ENCODE data around the gene PSMD6. TPM values are rescaled to one million over a fixed set of nuclear protein-coding genes. Genes with fewer than 3 reads are reported as not detected.

PSMD6 gene
- total and polyA plus RNA-seq, 10 of the 15 experiments (the other 5 are each of a cell fraction or from before 2014, with no cell fraction given) = 68.7 to 199 (median 106) TPM

GRCh38 chr3:64064804-64065203, 41.5 kb upstream of the PSMD6 start:
- intact Hi-C loops (cut with micrococcal nuclease; ENCODE audit: unreplicated experiment) = no loop called here
- peak in 1 of 2 experiments; percentile 82; a peak in 2 of 4 replicates for TF ChIP-seq ETV6 (conservative IDR thresholded peaks at IDR 0.05 in 1 of 2, IDR thresholded peaks at IDR 0.05 in 1 of 2; ENCODE audit: borderline replicate concordance in 1 of 2, low read depth in 1 of 2)
- TF ChIP-seq SREBF1 (IDR thresholded peaks at IDR 0.05; ENCODE audit: low read length) = no peak
- DNase-seq (ENCODE audit: low read depth, low spot score) = no peak
- Histone ChIP-seq H3K36me3 (ENCODE audit: control insufficient read depth in 2 of 2, insufficient read depth in 2 of 2, low read length in 1 of 2) (no peaks in the 10 kb centered on the region), H3K9ac (ENCODE audit: control insufficient read depth, insufficient read depth, low read length) (no peak overlapping the region), H3K4me3 (no peak overlapping the region), H3K27me3 (replicated peaks in 1 of 2; ENCODE audit: control insufficient read depth in 2 of 2, insufficient read depth in 2 of 2, low read length in 1 of 2) (no peaks in the 10 kb centered on the region; a peak in 1 of 4 replicates), H3K4me2 (ENCODE audit: control insufficient read depth, insufficient read depth) (no peak overlapping the region), H3K27ac (ENCODE audit: control insufficient read depth, insufficient read depth) (no peak overlapping the region), H4K20me1 (ENCODE audit: control insufficient read depth, insufficient read depth) (no peaks in the 10 kb centered on the region), H3K79me2 (ENCODE audit: control insufficient read depth, insufficient read depth, low read length) (no peaks in the 10 kb centered on the region), H3K9me3 (replicated peaks; ENCODE audit: control insufficient read depth, insufficient read depth, low read length) (no peaks in the 10 kb centered on the region), H2AFZ (ENCODE audit: control insufficient read depth, low read depth, low read length) (no peak overlapping the region), H3K4me1 (ENCODE audit: control insufficient read depth, insufficient read depth, low read length) (no peaks in the 10 kb centered on the region)
- WGBS (ENCODE audit: insufficient coverage, insufficient replicate concordance, low lambda C conversion rate, missing lambda C conversion rate) = 28% methylated on average over 2 of the region's 2 CpGs
- ChIA-PET RAD21 (ENCODE audit: unreplicated experiment) (no interaction called here), CTCF (no interaction called here), SMC1A (ENCODE audit: uncharacterized antibody, unreplicated experiment) (no interaction called here), POLR2A (no interaction called here)
- in situ Hi-C loops (cut with MboI) = no loop called here
- BruUV-seq (replicated peaks) = no TSS peak
- FAIRE-seq = no peak
- no peak for ATAC-seq

DNA sequence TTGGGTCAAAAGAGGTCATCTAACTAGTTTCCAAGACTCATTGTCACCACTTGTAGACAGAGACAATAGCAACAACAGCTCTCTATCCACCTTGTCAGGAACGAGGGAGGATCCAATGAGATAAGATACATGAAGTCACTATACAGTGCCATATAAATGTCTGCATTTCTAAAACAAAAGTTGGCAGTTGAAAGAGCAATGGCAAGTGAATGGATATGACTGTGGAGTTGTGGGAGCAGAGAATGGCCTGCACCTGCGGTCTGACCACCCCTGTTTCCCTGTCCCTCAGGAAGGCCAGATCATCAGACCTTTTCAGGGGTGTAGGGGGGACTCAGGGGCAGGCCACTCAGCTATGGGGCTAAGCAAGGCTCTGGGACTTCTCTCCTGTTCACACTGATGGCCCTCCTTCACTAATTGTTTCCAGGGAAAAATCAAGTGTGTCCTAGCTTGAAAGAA, 40.7 kb upstream of the PSMD6 start:
- Histone ChIP-seq H3K9ac (ENCODE audit: control insufficient read depth, insufficient read depth, low read length) (no peak overlapping the region), H3K36me3 (ENCODE audit: control insufficient read depth in 2 of 2, insufficient read depth in 2 of 2, low read length in 1 of 2) (no peaks in the 10 kb centered on the region), H2AFZ (ENCODE audit: control insufficient read depth, low read depth, low read length) (no peak overlapping the region), H3K4me3 (no peak overlapping the region), H4K20me1 (ENCODE audit: control insufficient read depth, insufficient read depth) (no peaks in the 10 kb centered on the region), H3K27me3 (replicated peaks in 1 of 2; ENCODE audit: control insufficient read depth in 2 of 2, insufficient read depth in 2 of 2, low read length in 1 of 2) (no peaks in the 10 kb centered on the region; a peak in 1 of 4 replicates), H3K9me3 (replicated peaks; ENCODE audit: control insufficient read depth, insufficient read depth, low read length) (no peaks in the 10 kb centered on the region), H3K4me2 (ENCODE audit: control insufficient read depth, insufficient read depth) (no peak overlapping the region), H3K79me2 (ENCODE audit: control insufficient read depth, insufficient read depth, low read length) (no peaks in the 10 kb centered on the region), H3K4me1 (ENCODE audit: control insufficient read depth, insufficient read depth, low read length) (no peaks in the 10 kb centered on the region), H3K27ac (ENCODE audit: control insufficient read depth, insufficient read depth) (no peak overlapping the region)
- WGBS (ENCODE audit: insufficient coverage, insufficient replicate concordance, low lambda C conversion rate, missing lambda C conversion rate) = 0% methylated on average over 2 of the region's 2 CpGs
- intact Hi-C loops (cut with micrococcal nuclease; ENCODE audit: unreplicated experiment) (no loop called here), in situ Hi-C loops (cut with MboI) (no loop called here)
- ChIA-PET RAD21 (ENCODE audit: unreplicated experiment) (no interaction called here), SMC1A (ENCODE audit: uncharacterized antibody, unreplicated experiment) (no interaction called here), CTCF (no interaction called here), POLR2A (no interaction called here)
- DNase-seq (ENCODE audit: low read depth, low spot score) (no peak), FAIRE-seq (no peak), ATAC-seq (no peak)
- BruUV-seq (replicated peaks) = no TSS peak
- TF ChIP-seq MYB (IDR thresholded peaks at IDR 0.05; ENCODE audit: borderline replicate concordance, low read depth, low read length) (no peak), TARDBP (IDR thresholded peaks at IDR 0.05; ENCODE audit: borderline replicate concordance) (no peak), EED (IDR thresholded peaks at IDR 0.05; ENCODE audit: low read depth) (no peak), SUZ12 (IDR thresholded peaks at IDR 0.05; ENCODE audit: unreplicated experiment) (no peak), CREM (IDR thresholded peaks at IDR 0.05; ENCODE audit: low read depth) (no peak), NBN (IDR thresholded peaks at IDR 0.05) (no peak)
- TF ChIP-seq, protein P1, sequence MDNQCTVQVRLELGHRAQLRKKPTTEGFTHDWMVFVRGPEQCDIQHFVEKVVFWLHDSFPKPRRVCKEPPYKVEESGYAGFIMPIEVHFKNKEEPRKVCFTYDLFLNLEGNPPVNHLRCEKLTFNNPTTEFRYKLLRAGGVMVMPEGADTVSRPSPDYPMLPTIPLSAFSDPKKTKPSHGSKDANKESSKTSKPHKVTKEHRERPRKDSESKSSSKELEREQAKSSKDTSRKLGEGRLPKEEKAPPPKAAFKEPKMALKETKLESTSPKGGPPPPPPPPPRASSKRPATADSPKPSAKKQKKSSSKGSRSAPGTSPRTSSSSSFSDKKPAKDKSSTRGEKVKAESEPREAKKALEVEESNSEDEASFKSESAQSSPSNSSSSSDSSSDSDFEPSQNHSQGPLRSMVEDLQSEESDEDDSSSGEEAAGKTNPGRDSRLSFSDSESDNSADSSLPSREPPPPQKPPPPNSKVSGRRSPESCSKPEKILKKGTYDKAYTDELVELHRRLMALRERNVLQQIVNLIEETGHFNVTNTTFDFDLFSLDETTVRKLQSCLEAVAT (IDR thresholded peaks at IDR 0.05) = no peak
- TF ChIP-seq, protein P2, sequence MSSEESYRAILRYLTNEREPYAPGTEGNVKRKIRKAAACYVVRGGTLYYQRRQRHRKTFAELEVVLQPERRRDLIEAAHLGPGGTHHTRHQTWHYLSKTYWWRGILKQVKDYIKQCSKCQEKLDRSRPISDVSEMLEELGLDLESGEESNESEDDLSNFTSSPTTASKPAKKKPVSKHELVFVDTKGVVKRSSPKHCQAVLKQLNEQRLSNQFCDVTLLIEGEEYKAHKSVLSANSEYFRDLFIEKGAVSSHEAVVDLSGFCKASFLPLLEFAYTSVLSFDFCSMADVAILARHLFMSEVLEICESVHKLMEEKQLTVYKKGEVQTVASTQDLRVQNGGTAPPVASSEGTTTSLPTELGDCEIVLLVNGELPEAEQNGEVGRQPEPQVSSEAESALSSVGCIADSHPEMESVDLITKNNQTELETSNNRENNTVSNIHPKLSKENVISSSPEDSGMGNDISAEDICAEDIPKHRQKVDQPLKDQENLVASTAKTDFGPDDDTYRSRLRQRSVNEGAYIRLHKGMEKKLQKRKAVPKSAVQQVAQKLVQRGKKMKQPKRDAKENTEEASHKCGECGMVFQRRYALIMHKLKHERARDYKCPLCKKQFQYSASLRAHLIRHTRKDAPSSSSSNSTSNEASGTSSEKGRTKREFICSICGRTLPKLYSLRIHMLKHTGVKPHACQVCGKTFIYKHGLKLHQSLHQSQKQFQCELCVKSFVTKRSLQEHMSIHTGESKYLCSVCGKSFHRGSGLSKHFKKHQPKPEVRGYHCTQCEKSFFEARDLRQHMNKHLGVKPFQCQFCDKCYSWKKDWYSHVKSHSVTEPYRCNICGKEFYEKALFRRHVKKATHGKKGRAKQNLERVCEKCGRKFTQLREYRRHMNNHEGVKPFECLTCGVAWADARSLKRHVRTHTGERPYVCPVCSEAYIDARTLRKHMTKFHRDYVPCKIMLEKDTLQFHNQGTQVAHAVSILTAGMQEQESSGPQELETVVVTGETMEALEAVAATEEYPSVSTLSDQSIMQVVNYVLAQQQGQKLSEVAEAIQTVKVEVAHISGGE (CRISPR knock-in tag; IDR thresholded peaks at IDR 0.05) = no peak
- TF ChIP-seq, protein P3, sequence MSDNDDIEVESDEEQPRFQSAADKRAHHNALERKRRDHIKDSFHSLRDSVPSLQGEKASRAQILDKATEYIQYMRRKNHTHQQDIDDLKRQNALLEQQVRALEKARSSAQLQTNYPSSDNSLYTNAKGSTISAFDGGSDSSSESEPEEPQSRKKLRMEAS (IDR thresholded peaks at IDR 0.05; ENCODE audit: low read depth, low read length) = no peak
